Activated T-helper 1 cell treated with Interleukin-2 at 50 U/mL for 16 hours (primary cell): Measurements from ENCODE around the gene PCSK6.
"Not testable (repeated sequence)": the region's sequence is repeated elsewhere in the genome, so short reads cannot be mapped to it uniquely, and the experiment has no call there.

Experiments used
- DNase-seq: peaks from one replicate; pipeline ENCODE4 v3.0.0-alpha.2; 2020; ENCODE audit warnings: low read depth

The PCSK6 gene

DNA sequence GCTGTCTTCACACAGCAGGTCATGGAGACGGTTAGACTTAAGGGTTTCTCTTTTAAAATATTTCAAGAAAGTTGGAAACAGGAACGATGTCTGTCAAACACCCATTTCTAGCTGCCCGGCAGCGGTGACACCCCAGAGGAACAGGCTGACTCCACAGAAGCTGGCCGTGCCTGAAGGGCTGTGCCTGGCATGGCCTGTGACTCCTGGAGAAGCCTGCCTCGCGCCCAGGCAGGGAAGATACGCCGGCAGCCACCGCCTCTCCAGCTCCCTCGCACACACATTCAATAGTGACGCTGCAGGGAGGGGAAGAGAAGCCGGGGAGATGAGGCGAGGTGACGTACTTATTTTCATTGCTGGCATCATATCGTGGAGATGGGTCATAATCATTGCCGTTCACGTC is 59.9 kb downstream of the PCSK6 start:
- no peak for DNase-seq

DNA sequence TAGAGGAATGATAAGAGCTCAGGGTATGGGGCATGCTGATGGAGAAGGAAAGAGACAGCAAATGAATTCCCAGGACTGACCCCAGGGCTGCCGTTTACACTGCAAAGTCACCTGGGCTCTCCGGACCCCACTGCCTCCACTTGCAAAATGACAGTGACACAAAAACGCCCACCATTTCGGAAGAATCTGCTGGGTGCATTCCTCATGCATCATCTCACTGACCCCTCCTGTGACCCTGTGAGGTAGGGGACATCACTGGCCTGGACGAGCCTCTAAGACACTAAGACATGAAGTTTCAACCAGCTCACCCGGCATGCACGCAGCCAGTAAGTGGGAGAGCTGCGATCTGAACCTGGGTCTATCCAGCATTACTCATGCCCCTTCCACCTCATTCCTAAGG is 60.3 kb downstream of the PCSK6 start:
- no peak for DNase-seq

DNA sequence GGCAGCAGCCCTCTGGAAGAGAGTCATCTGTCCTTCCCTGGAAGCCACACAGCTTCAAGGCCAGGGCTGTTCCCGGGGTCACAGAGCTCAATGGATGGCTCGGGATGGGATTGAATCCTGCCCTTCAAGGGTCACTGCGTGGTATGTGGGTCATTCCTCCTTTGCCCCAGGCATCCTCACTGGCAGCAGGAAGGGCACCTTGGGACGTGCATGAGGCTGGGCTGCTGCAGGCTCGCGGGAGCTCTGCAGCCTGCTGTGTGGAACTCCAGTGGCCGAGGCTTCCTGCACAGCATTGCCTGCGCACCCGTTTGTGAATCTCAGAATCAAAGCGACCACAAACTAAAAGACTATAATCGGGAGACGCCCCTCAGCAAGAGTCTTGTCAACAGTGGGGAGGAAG is 60.7 kb downstream of the PCSK6 start:
- DNase-seq, result no peak

DNA sequence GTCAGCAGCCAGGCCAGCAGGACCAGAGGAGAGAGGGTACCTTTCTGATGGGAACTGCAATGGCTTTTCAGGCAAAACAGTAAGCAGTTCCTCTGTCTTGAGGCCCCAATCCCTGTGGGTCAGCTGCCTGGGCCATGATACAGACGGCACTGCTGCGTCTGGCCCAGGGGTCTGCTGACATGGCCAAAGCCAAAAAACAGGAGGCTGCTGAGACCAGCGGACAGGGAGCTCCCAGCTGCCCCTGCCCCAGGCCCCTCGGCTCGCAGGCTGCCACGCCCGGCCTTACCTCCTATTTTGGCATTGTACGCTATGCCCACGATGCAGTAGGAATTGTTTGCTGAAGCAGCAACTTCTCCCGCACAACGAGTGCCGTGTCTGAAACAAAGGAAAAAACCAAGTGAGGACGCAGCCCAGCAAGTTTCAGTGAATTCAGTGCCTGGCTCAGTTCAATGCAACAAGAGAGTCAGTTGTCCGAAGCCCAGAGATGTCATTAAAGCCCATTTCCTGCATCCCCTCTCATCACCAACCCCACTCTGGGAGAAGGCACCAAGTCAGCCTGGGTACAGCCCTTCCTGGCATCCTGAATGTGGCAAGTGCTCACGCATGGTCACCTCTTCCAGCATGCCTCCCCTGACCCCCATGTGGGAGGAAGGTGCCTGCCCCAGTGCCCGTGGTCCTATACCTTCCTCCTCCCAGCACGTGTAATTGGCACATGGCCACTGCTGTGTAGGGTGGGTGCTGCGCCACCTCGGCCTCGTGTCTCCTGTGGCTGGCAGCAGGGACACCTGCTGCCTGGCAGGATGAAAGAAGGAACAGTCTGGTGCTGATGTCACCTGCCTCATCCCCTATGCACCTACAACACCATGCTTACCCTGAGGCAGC is 61.7 kb downstream of the PCSK6 start:
- no peak for DNase-seq

DNA sequence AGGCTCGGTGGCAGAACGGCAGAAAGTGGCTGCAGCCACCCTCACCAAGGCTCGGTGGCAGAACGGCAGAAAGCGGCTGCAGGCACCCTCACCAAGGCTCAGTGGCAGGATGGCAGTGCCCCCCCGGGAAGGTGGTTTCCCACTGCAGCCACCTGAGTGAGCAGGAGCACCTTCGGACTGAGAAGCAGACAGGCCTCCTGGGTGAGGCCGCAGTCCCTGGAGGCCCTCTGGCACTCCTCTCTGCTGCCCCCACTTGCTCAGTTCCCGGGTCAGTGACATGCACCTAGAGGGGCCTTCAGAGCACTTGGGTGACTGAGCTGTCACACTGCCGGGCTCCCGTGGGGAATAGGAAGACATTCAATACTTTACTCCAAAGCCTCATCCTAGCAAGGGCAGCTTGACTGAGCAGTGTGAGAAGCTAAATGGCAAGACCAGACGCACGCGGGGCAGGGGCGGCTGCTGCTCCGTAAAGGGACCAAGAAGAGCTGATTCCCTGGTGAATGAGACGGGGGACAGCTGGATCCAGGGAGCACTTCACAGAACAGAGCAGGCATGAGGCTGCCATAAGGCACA is 62.7 kb downstream of the PCSK6 start:
- no peak for DNase-seq

DNA sequence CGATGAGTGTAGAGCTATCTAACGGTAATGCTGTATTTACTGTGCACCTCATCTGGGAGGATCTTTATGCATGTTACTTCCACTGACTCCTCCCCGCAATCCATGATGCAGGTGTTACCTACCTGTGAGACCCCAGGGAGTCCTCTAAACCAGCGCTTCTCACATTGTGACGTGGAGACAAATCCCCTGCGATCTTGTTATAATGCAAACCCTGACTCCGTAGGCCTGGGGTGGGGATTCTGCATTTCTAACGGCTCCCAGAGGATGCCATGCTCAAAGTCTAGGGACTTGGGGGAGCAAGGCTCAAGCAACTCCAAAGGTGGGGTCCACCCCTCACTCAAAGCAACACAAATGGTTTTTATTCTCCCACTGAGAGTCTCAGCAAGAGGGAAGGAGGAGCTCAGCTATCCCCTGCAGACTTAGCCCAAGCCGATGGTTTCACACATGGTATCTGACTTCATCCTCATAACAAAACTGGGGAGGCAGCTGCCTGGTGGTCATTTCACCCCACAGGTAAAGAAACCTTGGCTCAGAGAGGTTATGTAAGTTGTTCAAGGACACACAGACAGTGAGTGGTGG is 63.6 kb downstream of the PCSK6 start:
- no peak for DNase-seq

DNA sequence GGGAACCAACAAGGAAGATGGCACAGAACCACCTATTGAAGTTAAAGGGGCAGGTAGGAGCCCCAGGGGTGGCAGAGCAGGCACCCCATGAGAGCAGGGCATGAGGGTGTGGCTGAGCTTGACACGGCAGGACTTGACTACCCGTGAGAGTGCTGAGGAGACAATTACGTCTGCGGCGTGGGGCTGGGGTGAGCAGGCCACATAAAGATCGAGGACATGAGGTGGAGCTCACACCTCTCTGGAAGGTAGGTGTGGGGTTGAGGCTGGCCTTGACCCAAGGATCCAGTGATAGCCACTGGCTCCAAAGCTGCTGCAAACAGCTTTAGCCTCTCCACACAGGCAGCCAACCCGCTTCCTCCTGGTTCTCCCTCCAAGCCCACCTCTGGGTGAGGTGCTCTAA is 64.5 kb downstream of the PCSK6 start:
- no peak for DNase-seq

DNA sequence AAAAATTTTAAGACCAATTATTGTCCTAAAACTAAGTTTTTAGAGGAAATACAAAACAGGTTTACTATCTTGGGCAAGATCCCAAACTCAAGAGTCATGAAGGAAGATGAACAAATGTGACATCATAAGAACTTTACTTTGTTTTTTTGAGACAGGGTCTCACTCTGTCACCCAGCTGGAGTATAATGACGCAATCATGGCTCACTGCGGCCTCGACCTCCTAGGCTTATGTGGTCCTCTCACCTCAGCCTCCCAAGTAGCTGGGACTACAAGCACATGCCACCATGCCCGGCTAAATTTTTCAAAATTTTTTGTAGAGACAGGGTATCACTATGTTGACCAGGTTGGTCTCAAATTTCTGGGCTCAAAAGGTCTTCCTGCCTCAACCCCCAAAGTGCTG is 69.3 kb downstream of the PCSK6 start:
- DNase-seq, result no peak

DNA sequence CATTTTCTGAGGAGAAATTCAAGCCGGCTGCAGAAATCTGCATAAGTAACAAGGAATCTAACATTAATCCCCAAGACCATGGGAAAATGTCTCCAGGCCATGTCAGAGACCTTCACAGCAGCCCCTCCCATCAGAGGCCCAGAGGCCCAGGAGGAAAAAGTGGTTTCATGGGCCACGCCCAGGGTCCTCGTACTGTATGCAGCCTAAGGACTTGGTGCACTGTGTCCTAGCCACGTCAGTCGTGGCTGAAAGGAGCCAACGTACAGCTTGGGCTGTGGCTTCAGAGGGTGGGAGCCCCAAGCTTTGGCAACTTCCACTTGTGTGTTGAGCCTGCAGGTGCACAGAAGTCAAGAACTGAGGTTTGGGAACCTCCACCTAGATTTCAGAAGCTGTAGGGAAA is 73.0 kb downstream of the PCSK6 start:
- DNase-seq, result not testable (repeated sequence)

DNA sequence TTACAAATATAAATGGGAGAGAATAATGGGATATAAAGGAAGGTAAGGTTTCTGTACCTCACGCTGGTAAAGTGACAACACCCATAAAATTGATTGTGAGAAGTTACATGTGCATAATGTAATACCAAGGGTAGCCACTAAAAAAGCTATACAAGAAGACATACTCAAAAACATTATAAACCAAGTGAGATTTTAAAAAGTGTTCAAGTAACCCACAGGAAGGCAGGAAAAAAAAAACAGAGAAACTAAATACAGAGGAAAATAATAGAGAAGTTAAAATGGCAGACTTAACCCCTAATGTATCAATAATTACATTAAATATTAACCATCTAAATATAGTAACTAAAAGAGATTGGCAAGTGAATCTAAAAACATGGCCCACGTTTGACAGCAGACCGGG is 76.3 kb downstream of the PCSK6 start:
- no peak for DNase-seq

DNA sequence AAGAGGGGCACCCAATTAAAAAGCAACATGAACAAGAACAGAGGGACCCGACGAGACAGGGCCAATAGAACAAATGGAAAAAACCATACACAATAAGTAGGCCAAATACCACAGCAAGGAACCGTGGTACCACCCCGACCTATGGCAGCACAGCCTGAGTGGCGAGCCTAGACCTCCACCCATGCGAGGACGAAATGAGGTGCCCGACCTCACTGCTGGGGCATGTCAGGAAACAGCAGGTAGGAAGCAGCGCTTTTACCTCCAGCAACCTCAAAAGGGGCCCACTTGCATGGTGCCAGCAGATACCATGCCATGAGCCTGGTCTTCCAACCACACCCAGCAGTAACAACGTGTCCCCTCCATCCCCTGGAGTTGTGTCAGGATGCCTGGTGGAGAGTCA is 77.9 kb downstream of the PCSK6 start:
- no peak for DNase-seq

DNA sequence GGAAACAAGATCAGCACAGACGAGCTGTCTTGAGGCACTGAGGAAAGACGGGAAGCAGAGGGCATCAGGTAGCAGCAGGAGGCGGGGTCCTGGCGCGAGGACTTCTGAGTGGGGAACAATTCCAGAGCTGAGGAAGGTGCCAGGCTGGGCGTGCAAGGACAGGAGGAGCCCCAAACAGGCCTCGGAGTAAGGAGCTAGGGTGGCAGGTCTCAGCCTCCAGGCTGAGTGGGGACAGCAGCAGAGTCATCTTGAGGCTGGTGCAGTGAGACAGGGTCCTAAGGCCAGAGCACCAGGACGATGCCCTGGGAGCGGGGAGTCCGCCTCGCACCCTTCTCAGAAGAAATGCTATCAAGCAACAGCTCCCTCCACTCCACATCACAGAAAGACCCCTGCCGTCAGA is 78.4 kb downstream of the PCSK6 start:
- DNase-seq, result no peak

DNA sequence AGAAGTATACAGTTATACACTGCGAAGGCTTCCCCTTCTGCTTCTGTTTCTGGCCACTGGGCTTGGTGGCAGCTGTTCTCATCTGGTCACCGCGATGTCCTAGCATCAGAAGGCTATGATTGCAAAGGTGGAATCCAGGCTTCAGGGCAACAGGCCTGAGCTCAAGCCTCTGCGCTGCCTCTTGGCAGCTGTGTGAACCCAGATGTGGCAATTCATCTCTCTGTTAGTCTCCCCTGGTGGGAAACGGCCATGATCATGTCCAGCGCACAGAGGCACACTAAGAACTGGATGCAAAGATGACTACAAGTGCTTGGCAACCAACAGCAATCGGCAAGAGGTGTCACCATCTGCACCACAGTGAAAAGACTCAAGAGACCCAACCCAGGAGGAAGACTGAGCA is 78.9 kb downstream of the PCSK6 start:
- no peak for DNase-seq

DNA sequence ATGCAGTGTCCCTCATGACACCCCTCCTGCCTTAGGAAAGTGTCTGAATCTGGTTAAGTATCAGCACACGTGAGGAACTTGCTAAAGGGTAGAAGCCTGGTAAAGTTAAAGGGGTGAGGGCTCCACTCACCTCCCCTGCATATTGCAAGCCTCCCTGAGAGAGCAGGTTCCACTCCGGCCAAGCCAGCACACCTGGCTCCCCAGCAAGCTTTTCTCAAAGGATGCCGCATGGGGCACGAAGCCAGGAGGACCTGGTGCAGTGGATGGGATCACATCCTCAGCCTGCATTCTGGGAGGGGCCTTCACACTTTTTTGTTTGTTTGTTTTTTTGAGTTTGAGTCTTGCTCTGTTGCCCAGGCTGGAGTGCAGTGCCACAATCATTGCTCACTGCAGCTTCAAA is 79.9 kb downstream of the PCSK6 start:
- no peak for DNase-seq

DNA sequence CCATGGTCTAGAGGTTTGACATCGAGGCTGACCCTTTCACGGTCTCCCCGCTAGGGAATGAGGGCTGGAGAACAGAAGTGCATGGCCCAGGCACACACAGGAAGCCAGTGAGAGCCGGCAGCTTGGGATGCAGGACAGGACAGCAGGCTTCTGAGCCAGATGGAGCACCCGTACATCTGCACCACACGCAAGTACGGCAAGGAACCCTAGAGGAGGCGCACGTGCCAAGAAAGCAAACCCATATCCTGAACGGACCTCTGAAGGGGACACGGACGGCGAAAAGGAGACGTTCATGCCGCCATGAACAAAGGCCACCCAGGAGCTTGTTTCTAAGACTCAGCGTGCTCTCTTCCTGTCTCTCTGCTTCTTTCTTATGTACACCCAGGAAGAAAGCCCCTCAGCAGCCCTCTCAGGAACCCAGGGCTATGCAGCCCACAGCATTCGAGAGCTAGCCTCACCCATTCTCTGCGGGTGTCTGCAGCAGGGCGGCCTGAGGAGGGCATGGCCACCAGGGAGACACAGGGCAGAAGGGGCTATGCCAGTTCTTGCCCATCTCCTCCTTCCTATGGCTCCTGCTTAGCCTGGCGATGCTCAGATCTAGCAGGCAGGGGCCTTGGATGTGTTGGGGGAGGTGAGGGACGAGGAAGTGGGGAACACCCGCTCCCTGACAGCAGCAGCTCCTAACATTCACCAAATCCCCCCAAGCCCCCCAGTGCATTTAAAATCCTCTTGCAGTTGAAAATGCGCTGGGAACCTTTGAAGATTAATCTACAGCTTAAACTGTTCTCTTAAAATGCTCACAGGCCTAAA is 81.3 kb downstream of the PCSK6 start:
- no peak for DNase-seq

DNA sequence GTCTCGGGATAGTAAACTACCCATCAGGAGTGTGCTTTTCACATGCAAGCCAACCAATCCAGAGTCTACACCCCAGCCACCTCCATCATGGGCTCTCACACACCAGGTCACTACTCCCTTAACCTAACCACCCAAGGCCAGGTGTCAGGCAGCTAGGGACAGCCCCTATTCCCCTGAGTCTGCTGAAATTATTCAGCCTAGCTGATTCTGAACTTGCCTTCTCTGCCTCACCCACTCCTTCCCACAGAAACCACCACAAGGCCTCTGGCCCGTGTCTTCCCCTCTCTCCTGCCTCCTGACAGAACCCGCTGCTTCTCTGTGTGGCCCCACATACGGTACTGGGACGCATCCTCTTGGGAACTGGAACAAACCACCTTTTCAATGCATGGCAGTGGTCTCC is 82.1 kb downstream of the PCSK6 start:
- DNase-seq, result no peak

DNA sequence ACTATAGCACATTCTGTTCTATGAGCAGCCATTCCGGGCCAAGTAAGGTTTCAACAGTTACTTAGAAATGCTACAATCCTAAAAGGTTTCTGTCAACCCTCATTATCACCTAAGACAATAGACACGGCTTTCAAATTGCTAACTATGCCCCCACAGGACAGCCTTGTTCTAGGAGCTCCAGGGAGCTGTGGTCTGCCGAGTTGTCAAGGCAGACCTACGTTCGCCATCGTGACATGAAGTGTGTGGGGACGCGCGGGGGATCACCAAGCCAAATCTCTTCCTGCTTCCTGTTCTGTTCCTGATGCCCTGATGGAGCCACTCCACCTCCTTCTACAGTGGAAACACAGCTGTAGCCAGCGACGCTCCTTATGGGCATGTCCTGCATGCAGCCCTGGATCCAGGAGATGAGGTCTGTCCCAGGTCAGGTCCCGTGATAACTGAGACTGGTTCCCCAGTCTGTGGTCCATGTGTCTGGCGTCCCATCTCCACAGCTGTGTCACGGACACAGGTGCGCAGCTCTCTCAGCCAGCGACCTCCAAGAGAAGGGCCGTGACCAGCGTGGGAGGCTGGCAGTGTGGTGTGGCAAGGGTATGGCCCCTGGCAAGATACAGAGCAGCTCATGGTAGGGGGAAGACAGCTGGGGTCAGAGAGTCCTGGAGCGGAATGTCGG is 82.8 kb downstream of the PCSK6 start:
- no peak for DNase-seq

DNA sequence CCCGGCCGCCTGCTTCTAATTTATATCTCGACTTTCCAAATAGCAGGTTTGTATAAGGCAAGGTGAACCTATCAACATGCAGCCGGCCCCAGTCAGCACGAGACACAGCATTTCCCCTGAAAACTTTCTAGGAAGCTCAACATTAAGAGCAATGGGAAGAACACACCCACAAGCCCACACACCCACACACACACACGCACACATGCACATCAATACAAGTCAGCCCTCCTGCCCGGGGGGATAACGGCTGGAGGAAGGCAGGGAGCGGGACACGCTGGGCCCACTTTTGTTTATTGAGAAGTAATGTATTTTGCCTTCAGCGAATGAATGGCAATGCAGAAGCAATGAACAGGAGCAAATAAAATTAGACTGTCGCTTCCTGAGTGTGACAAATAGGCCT is 83.5 kb downstream of the PCSK6 start:
- DNase-seq, result no peak

DNA sequence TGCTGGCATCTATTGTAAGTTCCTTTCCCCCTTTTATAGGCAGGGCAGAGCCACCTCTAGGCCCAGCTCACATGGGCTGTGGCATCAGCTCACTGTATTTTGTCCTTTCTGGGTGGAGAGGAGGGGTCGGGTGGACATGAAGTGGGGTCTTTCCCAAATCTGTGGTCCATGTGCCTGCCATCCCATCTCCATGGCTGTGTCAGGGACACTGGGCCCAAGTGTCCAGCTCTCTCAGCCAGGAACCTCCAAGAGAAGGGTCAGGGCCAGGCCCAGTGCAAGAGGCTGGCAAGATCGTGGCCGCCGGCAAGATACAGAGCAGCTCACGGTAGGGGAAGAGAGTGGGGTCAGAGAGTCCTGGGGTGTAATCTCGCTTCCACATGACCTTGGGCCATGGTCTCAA is 85.3 kb downstream of the PCSK6 start:
- no peak for DNase-seq

DNA sequence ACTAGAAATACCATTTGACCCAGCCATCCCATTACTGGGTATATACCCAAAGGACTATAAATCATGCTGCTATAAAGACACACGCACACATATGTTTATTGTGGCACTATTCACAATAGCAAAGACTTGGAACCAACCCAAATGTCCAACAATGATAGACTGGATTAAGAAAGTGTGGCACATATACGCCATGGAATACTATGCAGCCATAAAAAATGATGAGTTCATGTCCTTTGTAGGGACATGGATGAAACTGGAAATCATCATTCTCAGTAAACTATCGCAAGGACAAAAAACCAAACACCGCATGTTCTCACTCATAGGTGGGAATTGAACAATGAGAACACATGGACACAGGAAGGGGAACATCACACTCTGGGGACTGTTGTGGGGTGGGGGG is 86.6 kb downstream of the PCSK6 start:
- not testable (repeated sequence) for DNase-seq

DNA sequence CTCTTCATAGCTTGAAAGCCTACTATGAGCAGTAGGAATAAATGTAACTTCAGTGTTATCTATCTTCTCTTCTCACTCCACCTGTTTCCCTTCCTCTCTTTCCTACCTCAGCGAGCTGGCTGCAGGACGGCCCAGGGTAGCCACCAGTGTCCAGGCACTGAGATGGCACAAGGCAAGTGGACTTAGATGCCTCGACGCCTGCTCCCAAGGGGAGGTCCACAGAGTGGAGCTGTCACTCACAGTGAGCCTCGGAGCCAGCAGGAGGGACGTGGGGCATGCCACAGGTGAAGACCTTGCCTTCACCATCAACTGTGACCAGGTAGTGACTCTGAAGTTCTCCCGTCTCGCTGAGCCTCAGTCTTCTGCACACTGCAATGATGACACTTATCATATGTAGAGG is 88.2 kb downstream of the PCSK6 start:
- no peak for DNase-seq

DNA sequence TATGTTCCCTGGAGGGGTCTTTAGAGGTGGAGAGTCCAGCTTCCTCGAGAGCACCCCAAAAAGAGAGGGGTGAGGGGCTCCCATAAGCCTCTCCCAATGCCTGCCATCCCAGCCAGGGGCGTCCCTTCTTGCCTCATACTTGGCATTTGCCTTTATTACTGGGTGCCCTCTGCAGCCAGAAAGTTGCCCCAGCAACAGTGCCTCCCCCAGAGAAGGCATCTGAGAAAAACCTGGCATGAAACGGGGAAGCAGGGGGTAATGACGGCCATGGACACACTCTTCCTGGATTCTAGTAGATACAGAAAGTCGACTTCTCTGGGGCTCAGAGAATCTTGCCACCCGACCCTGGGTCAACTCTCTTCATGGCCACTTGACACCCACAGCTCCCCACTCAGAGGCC is 90.1 kb downstream of the PCSK6 start:
- no peak for DNase-seq
